ENCODE measurements around the gene EFR3B. TPM values are rescaled to one million over a fixed set of nuclear protein-coding genes. Genes with fewer than 3 reads are reported as not detected.

Gene EFR3B
- total and polyA plus RNA-seq, 4 donors = 0.68 to 6.1 (median 3.6) TPM

DNA sequence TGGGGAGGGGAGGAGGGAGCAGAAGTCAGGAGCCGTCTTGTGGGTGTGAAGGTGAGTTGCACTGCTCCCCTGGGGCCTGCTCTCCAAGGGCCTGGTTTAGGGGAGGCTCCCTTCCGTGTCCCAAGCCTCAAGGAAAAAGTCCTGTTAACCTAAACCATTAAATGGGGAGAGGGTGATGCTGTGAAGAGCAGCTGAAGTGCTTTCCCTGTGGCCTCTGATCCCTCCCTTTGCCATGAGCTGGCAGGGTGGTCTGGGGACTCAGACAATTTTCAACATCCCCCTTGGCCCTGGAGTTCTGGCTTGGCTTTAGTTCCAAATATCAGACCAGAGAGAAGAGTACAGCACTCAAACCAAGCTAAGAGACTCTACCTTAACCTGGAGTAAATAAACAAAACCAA is 127.2 kb downstream of the EFR3B start:
- DNase-seq (peak in 1 of 3 donors; percentile 7), ATAC-seq (ENCODE audit: insufficient read depth, low FRiP score) (no peak)
- no peak overlapping the region for H3K27ac ChIP-seq (ENCODE audit: low read depth in 1 of 2, low read length in 1 of 2)
- no peak overlapping the region for H3K9ac ChIP-seq (ENCODE audit: insufficient read depth in 1 of 2, low read length in 2 of 2)
- TF ChIP-seq, protein P1, sequence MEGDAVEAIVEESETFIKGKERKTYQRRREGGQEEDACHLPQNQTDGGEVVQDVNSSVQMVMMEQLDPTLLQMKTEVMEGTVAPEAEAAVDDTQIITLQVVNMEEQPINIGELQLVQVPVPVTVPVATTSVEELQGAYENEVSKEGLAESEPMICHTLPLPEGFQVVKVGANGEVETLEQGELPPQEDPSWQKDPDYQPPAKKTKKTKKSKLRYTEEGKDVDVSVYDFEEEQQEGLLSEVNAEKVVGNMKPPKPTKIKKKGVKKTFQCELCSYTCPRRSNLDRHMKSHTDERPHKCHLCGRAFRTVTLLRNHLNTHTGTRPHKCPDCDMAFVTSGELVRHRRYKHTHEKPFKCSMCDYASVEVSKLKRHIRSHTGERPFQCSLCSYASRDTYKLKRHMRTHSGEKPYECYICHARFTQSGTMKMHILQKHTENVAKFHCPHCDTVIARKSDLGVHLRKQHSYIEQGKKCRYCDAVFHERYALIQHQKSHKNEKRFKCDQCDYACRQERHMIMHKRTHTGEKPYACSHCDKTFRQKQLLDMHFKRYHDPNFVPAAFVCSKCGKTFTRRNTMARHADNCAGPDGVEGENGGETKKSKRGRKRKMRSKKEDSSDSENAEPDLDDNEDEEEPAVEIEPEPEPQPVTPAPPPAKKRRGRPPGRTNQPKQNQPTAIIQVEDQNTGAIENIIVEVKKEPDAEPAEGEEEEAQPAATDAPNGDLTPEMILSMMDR (IDR thresholded peaks at IDR 0.05; ENCODE audit: control extremely low read depth, extremely low read depth) = no peak
- H3K9me3 ChIP-seq (ENCODE audit: control insufficient read depth in 4 of 4, insufficient read depth in 3 of 4, low read length in 3 of 4) = peaks cover 0 to 8% (median 0%) of the 10 kb centered on the region in 4 donors
- H3K4me3 ChIP-seq = no peak overlapping the region
- peaks cover 0 to 7% (median 0%) of the 10 kb centered on the region in 5 donors for H3K4me1 ChIP-seq (ENCODE audit: control insufficient read depth in 5 of 5, insufficient read depth in 5 of 5, low read length in 5 of 5)
- H3K36me3 ChIP-seq (ENCODE audit: control insufficient read depth in 4 of 4, insufficient read depth in 4 of 4, low read length in 4 of 4) = no peaks in the 10 kb centered on the region
- H3K27me3 ChIP-seq (ENCODE audit: control insufficient read depth in 3 of 3, insufficient read depth in 3 of 3, low read length in 2 of 3) = peaks cover 4 to 57% (median 46%) of the 10 kb centered on the region in 3 donors
- 60 to 75% methylated on average over 2 of the region's 2 CpGs for WGBS, 2 donors

DNA sequence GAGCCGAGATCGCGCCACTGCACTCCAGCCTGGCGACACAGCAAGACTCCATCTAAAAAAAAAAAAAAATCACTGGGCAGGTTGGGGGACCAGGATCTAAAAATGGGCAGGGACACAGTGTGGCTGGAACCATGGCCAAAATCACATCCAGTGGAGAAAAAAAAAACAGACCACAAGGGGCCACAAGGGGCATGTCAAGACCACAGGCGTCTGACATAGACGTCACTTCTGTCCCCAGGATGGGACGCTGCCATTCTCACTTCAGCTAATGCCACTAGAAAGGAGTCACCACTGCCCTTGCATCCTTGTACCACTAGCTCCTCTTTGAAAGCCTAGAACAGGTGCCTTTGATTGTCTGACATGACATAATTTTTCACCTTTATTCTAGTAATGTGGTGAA is 129.0 kb downstream of the EFR3B start:
- Histone ChIP-seq H3K4me1 (ENCODE audit: control insufficient read depth in 5 of 5, insufficient read depth in 5 of 5, low read length in 5 of 5) (peaks cover 0 to 7% (median 0%) of the 10 kb centered on the region in 5 donors), H3K27ac (ENCODE audit: low read depth in 1 of 2, low read length in 1 of 2) (no peak overlapping the region), H3K4me3 (no peak overlapping the region), H3K9me3 (ENCODE audit: control insufficient read depth in 4 of 4, insufficient read depth in 3 of 4, low read length in 3 of 4) (peaks cover 0 to 8% (median 0%) of the 10 kb centered on the region in 4 donors), H3K9ac (ENCODE audit: insufficient read depth in 1 of 2, low read length in 2 of 2) (no peak overlapping the region), H3K36me3 (ENCODE audit: control insufficient read depth in 4 of 4, insufficient read depth in 4 of 4, low read length in 4 of 4) (no peaks in the 10 kb centered on the region), H3K27me3 (ENCODE audit: control insufficient read depth in 3 of 3, insufficient read depth in 3 of 3, low read length in 2 of 3) (peaks cover 4 to 43% (median 34%) of the 10 kb centered on the region in 3 donors)
- no peak for DNase-seq
- TF ChIP-seq, protein P1 (IDR thresholded peaks at IDR 0.05; ENCODE audit: control extremely low read depth, extremely low read depth) = no peak
- no peak for ATAC-seq (ENCODE audit: insufficient read depth, low FRiP score)
- 84 to 85% methylated on average over 7 of the region's 7 CpGs for WGBS, 2 donors

DNA sequence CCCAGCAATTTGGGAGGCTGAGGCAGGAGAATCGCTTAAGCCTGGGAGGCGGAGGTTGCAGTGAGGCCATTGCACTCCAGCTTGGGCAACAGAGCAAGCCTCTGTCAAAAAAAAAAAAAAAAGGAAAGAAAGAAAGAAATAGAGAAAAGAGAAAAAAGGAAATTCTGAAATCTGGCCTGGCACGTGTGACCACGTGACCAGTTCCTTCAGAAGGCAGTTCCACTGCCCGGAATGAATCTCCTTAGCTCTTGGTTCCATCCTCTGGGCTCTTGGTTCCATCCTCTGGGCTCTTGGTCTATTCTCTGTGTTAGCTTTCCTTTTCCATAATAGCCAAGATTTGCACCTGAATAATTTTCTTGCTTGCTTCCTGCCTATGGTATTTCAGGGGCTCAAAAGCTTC is 131.8 kb downstream of the EFR3B start:
- DNase-seq (no peak), ATAC-seq (ENCODE audit: insufficient read depth, low FRiP score) (no peak)
- TF ChIP-seq, protein P1 (IDR thresholded peaks at IDR 0.05; ENCODE audit: control extremely low read depth, extremely low read depth) = no peak
- no peak overlapping the region for H3K9ac ChIP-seq (ENCODE audit: insufficient read depth in 1 of 2, low read length in 2 of 2)
- H3K9me3 ChIP-seq (ENCODE audit: control insufficient read depth in 4 of 4, insufficient read depth in 3 of 4, low read length in 3 of 4) = peaks cover 0 to 6% (median 0%) of the 10 kb centered on the region in 4 donors
- peaks cover 4 to 17% (median 12%) of the 10 kb centered on the region in 3 donors for H3K27me3 ChIP-seq (ENCODE audit: control insufficient read depth in 3 of 3, insufficient read depth in 3 of 3, low read length in 2 of 3)
- no peak overlapping the region for H3K27ac ChIP-seq (ENCODE audit: low read depth in 1 of 2, low read length in 1 of 2)
- no peaks in the 10 kb centered on the region for H3K36me3 ChIP-seq (ENCODE audit: control insufficient read depth in 4 of 4, insufficient read depth in 4 of 4, low read length in 4 of 4)
- no peak overlapping the region for H3K4me3 ChIP-seq
- WGBS, 2 donors = 65 to 87% methylated on average over 5 of the region's 5 CpGs
- H3K4me1 ChIP-seq (ENCODE audit: control insufficient read depth in 5 of 5, insufficient read depth in 5 of 5, low read length in 5 of 5) = peaks cover 0 to under 1% (median 0%) of the 10 kb centered on the region in 5 donors
